ENCODE measurements around the gene GRIFIN. TPM values are rescaled to one million over a fixed set of nuclear protein-coding genes. Genes with fewer than 3 reads are reported as not detected.

GRIFIN gene
- total RNA-seq, 1 donor from 2014 or later, result not detected

DNA sequence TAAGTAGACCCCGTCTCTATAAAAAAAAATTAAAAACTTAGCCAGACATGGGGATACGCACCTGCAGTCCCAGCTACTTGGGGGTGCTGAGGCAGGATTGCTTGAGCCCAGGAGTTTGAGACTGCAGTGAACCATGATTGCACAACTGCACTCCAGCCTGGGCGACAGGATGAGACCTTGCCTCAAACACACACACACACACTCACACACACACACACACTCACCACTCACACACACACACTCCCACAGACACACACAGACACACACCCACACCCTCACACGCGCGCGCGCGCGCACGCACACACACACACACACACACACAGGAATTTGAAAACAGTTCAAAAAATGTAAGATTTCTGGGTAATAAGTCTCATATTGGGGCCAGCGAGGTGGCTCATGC, 8.7 kb upstream of the GRIFIN start:
- Mint-ChIP-seq H3K9me3 (ENCODE audit: low read depth) (no peaks in the 10 kb centered on the region), H3K4me3 (ENCODE audit: low read depth) (no peak overlapping the region), H3K36me3 (ENCODE audit: insufficient read depth) (no peaks in the 10 kb centered on the region), H3K27ac (no peak overlapping the region), H3K27me3 (no peaks in the 10 kb centered on the region), H3K4me1 (ENCODE audit: low read depth) (no peaks in the 10 kb centered on the region)
- TF ChIP-seq, protein P1, sequence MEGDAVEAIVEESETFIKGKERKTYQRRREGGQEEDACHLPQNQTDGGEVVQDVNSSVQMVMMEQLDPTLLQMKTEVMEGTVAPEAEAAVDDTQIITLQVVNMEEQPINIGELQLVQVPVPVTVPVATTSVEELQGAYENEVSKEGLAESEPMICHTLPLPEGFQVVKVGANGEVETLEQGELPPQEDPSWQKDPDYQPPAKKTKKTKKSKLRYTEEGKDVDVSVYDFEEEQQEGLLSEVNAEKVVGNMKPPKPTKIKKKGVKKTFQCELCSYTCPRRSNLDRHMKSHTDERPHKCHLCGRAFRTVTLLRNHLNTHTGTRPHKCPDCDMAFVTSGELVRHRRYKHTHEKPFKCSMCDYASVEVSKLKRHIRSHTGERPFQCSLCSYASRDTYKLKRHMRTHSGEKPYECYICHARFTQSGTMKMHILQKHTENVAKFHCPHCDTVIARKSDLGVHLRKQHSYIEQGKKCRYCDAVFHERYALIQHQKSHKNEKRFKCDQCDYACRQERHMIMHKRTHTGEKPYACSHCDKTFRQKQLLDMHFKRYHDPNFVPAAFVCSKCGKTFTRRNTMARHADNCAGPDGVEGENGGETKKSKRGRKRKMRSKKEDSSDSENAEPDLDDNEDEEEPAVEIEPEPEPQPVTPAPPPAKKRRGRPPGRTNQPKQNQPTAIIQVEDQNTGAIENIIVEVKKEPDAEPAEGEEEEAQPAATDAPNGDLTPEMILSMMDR (IDR thresholded peaks at IDR 0.05; ENCODE audit: unreplicated experiment), result no peak
- no peak for DNase-seq (ENCODE audit: low spot score, unreplicated experiment)

DNA sequence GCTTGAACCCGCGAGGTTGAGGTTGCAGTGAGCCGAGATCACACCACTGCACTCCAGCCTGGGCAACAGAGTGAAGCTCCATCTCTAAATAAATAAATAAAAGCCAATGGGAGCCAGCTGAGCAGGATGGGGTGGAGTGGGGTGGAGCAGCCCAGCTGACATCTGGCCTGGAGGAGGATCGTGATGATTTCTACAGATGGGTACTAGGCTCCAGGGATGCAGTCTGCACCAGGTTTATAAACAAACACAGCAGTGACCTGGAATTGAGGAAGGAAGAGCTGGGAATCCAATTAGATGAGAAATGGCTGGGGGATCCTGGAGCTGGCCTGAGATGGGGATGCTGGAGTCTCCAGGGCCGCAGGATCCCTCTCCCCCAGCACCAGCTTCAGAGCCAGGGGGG, 7.3 kb upstream of the GRIFIN start:
- no peaks in the 10 kb centered on the region for H3K36me3 Mint-ChIP-seq (ENCODE audit: insufficient read depth)
- H3K27me3 Mint-ChIP-seq, result peaks cover 4% of the 10 kb centered on the region
- no peak for DNase-seq (ENCODE audit: low spot score, unreplicated experiment)
- no peaks in the 10 kb centered on the region for H3K9me3 Mint-ChIP-seq (ENCODE audit: low read depth)
- H3K4me1 Mint-ChIP-seq (ENCODE audit: low read depth), result no peaks in the 10 kb centered on the region
- TF ChIP-seq, protein P1 (IDR thresholded peaks at IDR 0.05; ENCODE audit: unreplicated experiment), result no peak
- H3K4me3 Mint-ChIP-seq (ENCODE audit: low read depth), result no peak overlapping the region
- H3K27ac Mint-ChIP-seq, result no peak overlapping the region

GRCh38 chr7:2482725-2483451, 6.7 kb upstream of the GRIFIN start:
- Mint-ChIP-seq H3K27ac (no peak overlapping the region), H3K36me3 (ENCODE audit: insufficient read depth) (no peaks in the 10 kb centered on the region), H3K27me3 (peaks cover 4% of the 10 kb centered on the region), H3K4me1 (ENCODE audit: low read depth) (no peaks in the 10 kb centered on the region), H3K4me3 (ENCODE audit: low read depth) (no peak overlapping the region), H3K9me3 (ENCODE audit: low read depth) (no peaks in the 10 kb centered on the region)
- TF ChIP-seq, protein P1 (IDR thresholded peaks at IDR 0.05; ENCODE audit: unreplicated experiment), result no peak
- DNase-seq (ENCODE audit: low spot score, unreplicated experiment), result no peak

DNA sequence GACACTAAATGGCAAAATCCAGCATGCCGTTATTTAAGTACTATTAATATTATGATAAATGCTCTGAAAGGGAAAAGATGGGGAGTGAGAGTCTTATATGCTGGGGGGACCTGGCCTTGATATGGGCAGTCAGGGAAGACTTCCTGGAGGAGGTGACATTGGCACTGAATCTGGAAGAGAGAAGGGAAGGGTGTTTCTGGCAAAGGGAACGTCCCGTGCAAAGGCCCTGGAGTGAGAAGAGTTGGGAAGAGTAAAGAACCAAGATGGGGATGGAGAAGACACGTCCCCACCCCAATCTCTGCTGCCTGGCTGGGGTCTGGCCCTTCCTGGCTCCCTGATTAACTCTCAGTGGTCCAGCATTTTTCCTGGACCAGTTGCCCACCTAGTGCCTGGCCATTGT, 5.0 kb upstream of the GRIFIN start:
- no peak for DNase-seq (ENCODE audit: low spot score, unreplicated experiment)
- no peak overlapping the region for H3K27ac Mint-ChIP-seq
- TF ChIP-seq, protein P1 (IDR thresholded peaks at IDR 0.05; ENCODE audit: unreplicated experiment), result no peak

GRCh38 chr7:2480070-2480408, 3.8 kb upstream of the GRIFIN start:
- peaks cover 4% of the 10 kb centered on the region for H3K27me3 Mint-ChIP-seq
- no peaks in the 10 kb centered on the region for H3K4me1 Mint-ChIP-seq (ENCODE audit: low read depth)
- H3K27ac Mint-ChIP-seq, result no peak overlapping the region
- TF ChIP-seq, protein P1 (IDR thresholded peaks at IDR 0.05; ENCODE audit: unreplicated experiment), result no peak
- H3K9me3 Mint-ChIP-seq (ENCODE audit: low read depth), result no peaks in the 10 kb centered on the region
- DNase-seq (ENCODE audit: low spot score, unreplicated experiment), result no peak
- H3K36me3 Mint-ChIP-seq (ENCODE audit: insufficient read depth), result no peaks in the 10 kb centered on the region
- H3K4me3 Mint-ChIP-seq (ENCODE audit: low read depth), result no peak overlapping the region

More for the DNA sequence above, 5.0 kb upstream of the GRIFIN start:
- no peaks in the 10 kb centered on the region for H3K9me3 Mint-ChIP-seq (ENCODE audit: low read depth)
- no peak overlapping the region for H3K4me3 Mint-ChIP-seq (ENCODE audit: low read depth)
- H3K27me3 Mint-ChIP-seq, result peaks cover 4% of the 10 kb centered on the region
- no peaks in the 10 kb centered on the region for H3K4me1 Mint-ChIP-seq (ENCODE audit: low read depth)
- no peaks in the 10 kb centered on the region for H3K36me3 Mint-ChIP-seq (ENCODE audit: insufficient read depth)

All from progenitor cell of endocrine pancreas (in vitro differentiated cells).